DND-41 (cell line): Measurements from ENCODE around the gene FAAP100.

Experiments
- ATAC-seq: fragments of 200-7000 bp; cut with Tn5 transposase; 3 replicates; pipeline ENCODE4 v1.9.1; 2021; ENCODE audit warnings: low read depth; ENCODE audit not compliant: insufficient read depth
- DNase-seq: peaks from one replicate; pipeline ENCODE4 v3.0.0-alpha.2; 2020
- H2AFZ ChIP-seq: 2 replicates; pipeline ENCODE4 v1.6.0; 2012; ENCODE audit warnings: low read depth, low read length
- H3K27ac ChIP-seq: 2 replicates; pipeline ENCODE4 v1.5.1; 2012; ENCODE audit warnings: low read length, inconsistent platforms
- H3K27me3 ChIP-seq: fragments of 200-600 bp; sonication (generic); 2 replicates; pipeline ENCODE4 v1.6.0; 2012; ENCODE audit warnings: low read length, mild to moderate bottlenecking, inconsistent platforms; ENCODE audit not compliant: insufficient read depth, poor library complexity
- H3K36me3 ChIP-seq: 2 replicates; pipeline ENCODE4 v1.5.1; 2012; ENCODE audit warnings: low read length, inconsistent platforms; ENCODE audit not compliant: insufficient read depth
- H3K4me1 ChIP-seq: 2 replicates; pipeline ENCODE4 v1.5.1; 2012; ENCODE audit warnings: mild to moderate bottlenecking, low read length; ENCODE audit not compliant: insufficient read depth
- H3K4me2 ChIP-seq: 2 replicates; pipeline ENCODE4 v1.6.0; 2012; ENCODE audit warnings: mild to moderate bottlenecking, moderate library complexity, low read length, inconsistent platforms; ENCODE audit not compliant: insufficient read depth
- H3K4me3 ChIP-seq, 2 experiments: fragments of 200-600 bp in 1 of 2; shearing (Covaris generic) in 1 of 2; 2 replicates each; pipeline ENCODE4 v1.5.1; 2012 to 2016; ENCODE audit warnings: inconsistent platforms in 2 of 2, low read length in 2 of 2, mild to moderate bottlenecking in 2 of 2, low read depth in 1 of 2, moderate library complexity in 1 of 2
- H3K79me2 ChIP-seq: 2 replicates; pipeline ENCODE4 v1.6.0; 2012; ENCODE audit warnings: low read length, inconsistent platforms; ENCODE audit not compliant: insufficient read depth
- H3K9ac ChIP-seq: 2 replicates; pipeline ENCODE4 v1.6.0; 2012; ENCODE audit warnings: low read depth, mild to moderate bottlenecking, inconsistent platforms, low read length, moderate library complexity
- H3K9me3 ChIP-seq: 2 replicates; pipeline ENCODE4 v1.5.1; 2012; ENCODE audit warnings: low read length, moderate library complexity, mild to moderate bottlenecking, inconsistent platforms; ENCODE audit not compliant: insufficient read depth, severe bottlenecking
- H4K20me1 ChIP-seq: 2 replicates; pipeline ENCODE4 v1.6.0; 2012; ENCODE audit warnings: low read length; ENCODE audit not compliant: insufficient read depth
- CTCF ChIP-seq: IDR thresholded peaks from 2 replicates; pipeline ENCODE4 v1.5.1; 2012; ENCODE audit warnings: borderline replicate concordance, low read length, moderate library complexity, mild to moderate bottlenecking; ENCODE audit not compliant: poor library complexity, severe bottlenecking; ENCODE audit errors: extremely low read depth
- EZH2 ChIP-seq: IDR thresholded peaks from 3 replicates; pipeline ENCODE4 v1.6.1; 2012; ENCODE audit warnings: borderline replicate concordance, low read depth, mild to moderate bottlenecking, moderate library complexity, low read length, inconsistent platforms; ENCODE audit not compliant: severe bottlenecking

Gene FAAP100

GRCh38 chr17:81538651-81539570 lies 13.2 kb downstream of the FAAP100 start:
- ATAC-seq = peak; percentile 10; the same call in 1 of the 3 replicates
- TF ChIP-seq CTCF (no peak), EZH2 (no peak)
- peaks cover 26% of the 10 kb centered on the region for H4K20me1 ChIP-seq
- H3K36me3 ChIP-seq = peaks cover 49% of the 10 kb centered on the region
- no peak overlapping the region for H3K4me2 ChIP-seq
- no peaks in the 10 kb centered on the region for H3K9me3 ChIP-seq
- no peak overlapping the region for H3K9ac ChIP-seq
- no peaks in the 10 kb centered on the region for H3K79me2 ChIP-seq
- H3K4me3 ChIP-seq = no peak overlapping the region
- no peaks in the 10 kb centered on the region for H3K4me1 ChIP-seq
- no peak for DNase-seq
- no peak overlapping the region for H2AFZ ChIP-seq
- H3K27ac ChIP-seq = no peak overlapping the region
- H3K27me3 ChIP-seq = no peaks in the 10 kb centered on the region

GRCh38 chr17:81537856-81538555 lies 14.1 kb downstream of the FAAP100 start:
- Histone ChIP-seq H3K79me2 (no peaks in the 10 kb centered on the region), H3K9me3 (no peaks in the 10 kb centered on the region), H3K4me2 (no peak overlapping the region), H3K27ac (no peak overlapping the region), H4K20me1 (peaks cover 27% of the 10 kb centered on the region), H2AFZ (no peak overlapping the region), H3K4me1 (no peaks in the 10 kb centered on the region), H3K9ac (no peak overlapping the region), H3K27me3 (no peaks in the 10 kb centered on the region), H3K36me3 (peaks cover 40% of the 10 kb centered on the region), H3K4me3 (no peak overlapping the region)
- ATAC-seq (0 out of 3 replicates have a peak, but pooled peaks have one; percentile 6), DNase-seq (no peak)
- TF ChIP-seq EZH2 (no peak), CTCF (no peak)

- H3K36me3 ChIP-seq = peaks cover 35% of the 10 kb centered on the region
- no peaks in the 10 kb centered on the region for H3K79me2 ChIP-seq
- ATAC-seq (peak; percentile 32), DNase-seq (peak; percentile 29)
- no peaks in the 10 kb centered on the region for H3K4me1 ChIP-seq
- TF ChIP-seq EZH2 = no peak
- peak; percentile 57 for TF ChIP-seq CTCF
- H4K20me1 ChIP-seq = peaks cover 27% of the 10 kb centered on the region
- H2AFZ ChIP-seq = no peak overlapping the region
- no peaks in the 10 kb centered on the region for H3K9me3 ChIP-seq
- no peak overlapping the region for H3K4me3 ChIP-seq
- no peak overlapping the region for H3K9ac ChIP-seq
- H3K4me2 ChIP-seq = no peak overlapping the region
- no peaks in the 10 kb centered on the region for H3K27me3 ChIP-seq
- H3K27ac ChIP-seq = no peak overlapping the region
Observed at GRCh38 chr17:81537343-81537855, 14.8 kb downstream of the FAAP100 start.
